Stimulated activated naive CD8-positive, alpha-beta T cell treated with anti-CD3 and anti-CD28 coated beads, Interleukin-15, amount 100 ng/mL, for 72 hours (primary cell): ENCODE measurements around the gene PHF12.

ENCODE experiments used
- ATAC-seq: fragments of 150-1000 bp; cut with Tn5 transposase; 2 replicates; pipeline ENCODE4 v1.10.0; 2021; ENCODE audit warnings: mild to moderate bottlenecking, moderate library complexity
- DNase-seq, 2 donors: peaks; one replicate each; pipeline ENCODE4 v3.0.0; 2021 to 2022
- H3K27ac Mint-ChIP-seq, 2 donors: one replicate each; pipeline ENCODE4 v1.8.0; 2022; ENCODE audit warnings: mild to moderate bottlenecking in 2 of 2, mixed read lengths in 2 of 2, moderate library complexity in 2 of 2
- H3K27me3 Mint-ChIP-seq: one replicate; pipeline ENCODE4 v1.8.0; 2022; ENCODE audit warnings: mixed read lengths
- H3K4me1 Mint-ChIP-seq: one replicate; pipeline ENCODE4 v1.8.0; 2022; ENCODE audit warnings: mild to moderate bottlenecking, mixed read lengths
- H3K4me3 Mint-ChIP-seq, 2 donors: one replicate each; pipeline ENCODE4 v1.8.0; 2022; ENCODE audit warnings: mild to moderate bottlenecking in 2 of 2, mixed read lengths in 2 of 2, moderate library complexity in 1 of 2
- H3K9me3 Mint-ChIP-seq, 2 donors: one replicate each; pipeline ENCODE4 v1.8.0; 2022; ENCODE audit warnings: mixed read lengths in 2 of 2

PHF12 gene

GRCh38 chr17:28951428-28951990, at the start of gene PHF12:
Gene PHF12, minus strand, starts transcription at chr17:28951518. Its CDS starts 558 bp downstream, at chr17:28950960.
- Mint-ChIP-seq H3K9me3 (no peaks in the 10 kb centered on the region), H3K4me3 (peak within 1 kb of the TSS; percentile 99), H3K27ac (peak within 1 kb of the TSS; percentile 93 to 96), H3K27me3 (no peaks in the 10 kb centered on the region), H3K4me1 (peaks cover 21% of the 10 kb centered on the region)
- peak; percentile 99 to 100 for DNase-seq
- peak; percentile 81 for ATAC-seq

DNA sequence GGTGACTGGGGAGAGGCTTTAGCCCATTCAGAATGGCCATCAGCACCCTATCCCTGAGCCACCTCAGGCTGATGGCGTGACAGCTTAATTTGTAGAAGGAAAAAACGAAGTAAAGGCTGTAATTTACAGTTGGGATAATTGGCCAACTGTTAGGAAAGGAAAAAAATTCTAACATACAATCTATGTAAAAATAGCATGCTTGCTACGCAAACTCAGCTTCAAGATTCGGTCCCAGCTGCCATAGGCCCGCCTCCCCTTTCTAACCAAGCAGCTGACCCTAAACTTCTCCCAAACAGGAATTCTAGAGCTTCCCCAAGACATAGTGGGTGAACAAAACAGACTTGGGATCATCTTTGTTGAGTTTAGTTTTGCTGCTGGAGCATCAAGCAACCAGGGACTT, 49.7 kb upstream of the PHF12 start:
- Mint-ChIP-seq H3K9me3 (no peaks in the 10 kb centered on the region), H3K27me3 (peaks cover 70% of the 10 kb centered on the region), H3K4me1 (no peaks in the 10 kb centered on the region), H3K27ac (no peak overlapping the region), H3K4me3 (no peak overlapping the region)
- no peak for ATAC-seq
- DNase-seq, result no peak

- Mint-ChIP-seq H3K4me3 (no peak overlapping the region), H3K9me3 (no peaks in the 10 kb centered on the region), H3K4me1 (no peaks in the 10 kb centered on the region), H3K27me3 (peaks cover 54% of the 10 kb centered on the region), H3K27ac (no peak overlapping the region)
- ATAC-seq, result no peak
- DNase-seq, result no peak
These were observed 47.9 kb upstream of the PHF12 start for GRCh38 chr17:28999206-28999605.

DNA sequence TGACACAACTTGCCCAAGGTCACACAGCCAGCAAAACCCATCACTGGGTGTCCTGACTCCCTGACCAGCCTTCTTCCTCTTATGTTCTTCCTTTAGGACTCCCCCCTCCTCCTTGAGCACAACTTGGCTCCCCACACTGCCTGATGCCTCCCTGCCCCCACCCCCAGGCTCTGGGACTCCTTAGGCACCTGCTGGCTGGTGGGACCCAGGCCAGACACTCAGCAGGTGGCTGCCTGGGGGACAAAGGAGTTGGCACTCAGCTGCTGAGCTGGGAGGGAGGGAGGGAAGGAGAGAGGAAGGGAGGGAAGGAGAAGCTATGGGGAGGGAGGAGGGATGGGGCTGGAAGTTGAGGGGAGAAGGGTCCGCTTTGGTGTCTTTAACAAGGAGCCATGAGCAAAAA, 46.5 kb upstream of the PHF12 start:
- Mint-ChIP-seq H3K4me1 (no peaks in the 10 kb centered on the region), H3K27me3 (peaks cover 40% of the 10 kb centered on the region), H3K9me3 (no peaks in the 10 kb centered on the region), H3K27ac (no peak overlapping the region), H3K4me3 (no peak overlapping the region)
- DNase-seq, result no peak
- ATAC-seq, result no peak

DNA sequence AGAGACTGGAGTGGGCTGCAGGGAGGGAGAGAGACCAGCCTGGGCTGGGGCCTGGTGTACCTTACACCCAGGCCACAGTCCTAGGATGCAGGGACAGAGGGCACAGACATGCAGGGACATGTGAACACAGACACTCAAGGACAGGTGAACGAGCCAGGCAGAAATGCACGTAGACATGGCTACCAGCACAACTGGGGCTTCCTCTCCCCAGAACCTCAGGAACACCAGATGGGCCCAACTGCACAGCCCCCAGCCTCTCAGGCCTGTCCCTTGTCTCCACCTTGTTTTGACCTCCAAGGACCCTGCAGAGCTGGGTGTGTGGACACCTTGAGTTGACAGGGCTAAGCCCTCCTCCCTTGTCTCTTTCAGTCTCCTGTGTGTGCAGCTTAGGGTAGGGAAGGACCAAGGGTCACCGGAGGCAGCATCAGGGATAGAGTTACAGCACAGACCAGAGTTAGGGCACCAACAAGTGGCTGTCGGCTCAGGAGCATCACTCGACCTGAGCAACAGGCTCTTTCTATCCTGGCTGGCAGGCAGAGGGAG, 45.3 kb upstream of the PHF12 start:
- Mint-ChIP-seq H3K4me1 (no peaks in the 10 kb centered on the region), H3K27me3 (peaks cover 31% of the 10 kb centered on the region), H3K27ac (peak overlapping the region in 1 of 2 donors; percentile 84), H3K4me3 (no peak overlapping the region), H3K9me3 (no peaks in the 10 kb centered on the region)
- ATAC-seq, result no peak
- DNase-seq, result no peak

DNA sequence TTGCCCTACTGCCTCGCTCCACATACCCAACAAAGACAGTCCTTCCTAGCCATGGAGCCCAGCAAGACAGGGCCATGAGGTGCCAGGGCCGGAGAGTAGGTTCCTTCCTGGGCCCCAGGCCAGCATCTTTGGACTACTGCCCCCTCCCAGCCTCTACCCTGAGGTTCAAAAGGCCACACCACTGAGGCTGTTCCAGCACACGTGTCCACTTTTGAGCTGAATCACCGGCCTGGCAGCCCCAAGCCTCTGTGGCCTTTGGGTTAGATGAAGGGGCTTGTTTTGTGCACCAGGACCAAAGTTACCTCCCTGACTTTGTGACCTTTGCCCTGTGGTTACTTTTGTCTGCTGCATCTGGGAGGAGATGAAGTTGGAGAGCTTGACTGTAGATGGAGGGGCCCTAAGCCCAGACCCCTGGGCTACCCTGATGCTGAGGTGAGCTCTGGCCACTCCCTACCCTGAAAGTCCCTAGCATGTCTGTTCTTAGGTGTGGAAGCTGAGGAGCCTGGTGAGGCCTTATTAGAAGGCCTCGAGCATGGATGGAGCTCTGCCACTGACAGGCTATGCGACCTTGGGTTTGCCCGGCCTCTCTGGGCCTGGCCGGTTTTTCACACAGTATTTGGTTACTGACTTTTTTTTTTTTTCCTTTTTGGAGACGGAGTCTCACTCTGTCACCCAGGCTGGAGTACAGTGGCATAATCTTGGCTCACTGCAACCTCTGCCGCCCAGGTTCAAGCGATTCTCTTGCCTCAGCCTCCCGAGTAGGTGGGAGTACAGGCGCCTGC, 42.5 kb upstream of the PHF12 start:
- H3K4me3 Mint-ChIP-seq, result no peak overlapping the region
- peaks cover 28% of the 10 kb centered on the region for H3K27me3 Mint-ChIP-seq
- H3K27ac Mint-ChIP-seq, result no peak overlapping the region
- no peak for ATAC-seq
- H3K4me1 Mint-ChIP-seq, result no peaks in the 10 kb centered on the region
- no peak for DNase-seq
- H3K9me3 Mint-ChIP-seq, result no peaks in the 10 kb centered on the region

DNA sequence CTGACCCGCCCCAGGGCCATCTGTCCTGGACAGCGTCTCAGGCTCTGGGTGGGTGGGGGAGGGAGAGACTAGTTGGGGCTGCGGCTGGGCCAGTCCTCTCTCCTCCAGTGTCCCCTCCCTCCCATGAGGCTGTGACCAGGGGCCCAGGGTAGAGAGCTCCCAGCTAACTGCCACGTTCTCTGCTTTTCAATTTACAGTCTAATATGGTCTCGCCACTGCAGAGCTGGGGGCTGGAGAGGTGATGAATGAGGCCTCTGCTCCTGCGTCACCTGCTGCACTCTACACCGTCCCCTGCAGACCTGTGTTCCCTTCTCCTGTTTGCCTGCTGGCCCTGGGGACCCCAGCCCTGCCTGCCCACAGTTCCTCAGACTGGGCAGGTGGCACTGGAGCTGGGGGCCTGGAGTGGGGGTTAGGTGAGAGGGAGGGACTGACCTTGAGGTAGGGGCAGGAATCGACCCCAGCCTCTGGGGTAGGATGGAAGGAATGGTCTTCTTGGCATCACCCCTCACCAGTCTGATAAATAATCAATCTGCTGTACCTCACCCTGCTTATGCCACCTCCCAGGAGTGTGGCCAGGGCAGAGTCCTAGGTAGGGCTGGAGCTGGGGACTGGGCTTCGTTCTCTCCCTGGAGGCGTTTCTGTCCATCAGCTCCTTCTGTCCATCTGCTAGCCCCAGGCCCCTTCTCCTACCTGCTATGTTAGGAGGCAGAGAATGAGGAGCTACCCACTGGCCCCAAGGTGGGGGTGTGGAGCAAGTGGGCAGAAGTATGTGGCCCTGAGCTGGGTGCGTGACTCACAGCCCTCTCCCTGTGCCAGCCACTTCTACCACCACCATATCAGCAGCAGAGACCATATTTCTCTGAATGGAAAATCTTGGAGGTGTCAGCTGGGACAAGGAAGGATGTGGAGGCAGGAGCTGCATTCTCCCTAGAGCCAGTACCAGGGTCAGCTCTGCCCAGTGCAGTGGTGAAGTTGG, 41.6 kb upstream of the PHF12 start:
- Mint-ChIP-seq H3K4me1 (no peaks in the 10 kb centered on the region), H3K27me3 (peaks cover 23% of the 10 kb centered on the region), H3K27ac (no peak overlapping the region), H3K4me3 (no peak overlapping the region), H3K9me3 (no peaks in the 10 kb centered on the region)
- DNase-seq (no peak), ATAC-seq (peak; percentile 32)

- Mint-ChIP-seq H3K4me3 (no peak overlapping the region), H3K4me1 (no peaks in the 10 kb centered on the region)
These were observed 40.9 kb upstream of the PHF12 start for GRCh38 chr17:28992185-28992584.

GRCh38 chr17:28991779-28992178, 40.5 kb upstream of the PHF12 start:
- Mint-ChIP-seq H3K9me3 (no peaks in the 10 kb centered on the region), H3K4me1 (no peaks in the 10 kb centered on the region), H3K27me3 (peaks cover 11% of the 10 kb centered on the region), H3K27ac (peak overlapping the region in 1 of 2 donors; percentile 82), H3K4me3 (no peak overlapping the region)
- ATAC-seq, result no peak
- DNase-seq, result no peak

More at GRCh38 chr17:28992185-28992584, 40.9 kb upstream of the PHF12 start:
- H3K27me3 Mint-ChIP-seq, result peaks cover 15% of the 10 kb centered on the region
- H3K27ac Mint-ChIP-seq, result peak overlapping the region in 1 of 2 donors; percentile 42
- ATAC-seq (peak; percentile 13), DNase-seq (no peak)
- no peaks in the 10 kb centered on the region for H3K9me3 Mint-ChIP-seq

DNA sequence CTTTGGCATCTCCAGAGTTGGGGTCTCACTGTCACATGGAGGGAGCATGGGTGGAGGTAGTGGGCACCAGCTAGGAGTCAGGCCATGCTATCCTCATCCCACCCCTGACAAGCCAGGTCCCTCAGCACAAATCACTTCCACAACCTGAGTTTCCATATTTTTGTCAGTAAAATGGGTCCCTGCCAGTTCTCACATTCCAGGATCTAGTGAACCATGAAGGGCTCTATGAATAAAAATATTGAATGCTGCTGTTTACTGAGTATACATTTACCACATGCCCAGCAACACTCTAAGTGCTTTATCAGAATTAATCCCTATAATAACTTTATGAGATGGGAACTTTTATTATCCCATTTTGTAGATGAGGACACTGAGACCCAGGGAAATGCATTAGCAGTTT, 37.7 kb upstream of the PHF12 start:
- peak overlapping the region in 1 of 2 donors; percentile 84 for H3K27ac Mint-ChIP-seq
- no peak for ATAC-seq

DNA sequence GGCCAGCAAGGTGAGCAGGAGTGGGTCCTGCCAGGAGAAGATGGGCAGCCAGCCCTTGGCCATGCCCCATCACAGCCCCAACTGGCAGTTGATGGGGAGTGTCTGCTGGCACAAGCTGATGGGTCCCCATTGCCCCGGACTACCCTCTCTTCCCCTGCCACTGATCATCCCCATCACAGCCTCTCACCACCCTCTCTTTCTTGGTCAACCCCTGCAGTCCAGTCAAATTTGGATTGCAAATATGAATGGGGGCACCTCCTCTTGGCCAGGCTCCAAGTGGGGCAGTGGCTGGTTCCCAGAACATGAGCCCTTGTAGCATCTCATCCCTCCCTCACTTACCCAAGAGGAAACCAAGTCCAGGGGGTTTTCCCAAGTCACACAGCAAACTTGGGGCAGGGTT, 37.2 kb upstream of the PHF12 start:
- H3K9me3 Mint-ChIP-seq, result no peaks in the 10 kb centered on the region
- peak overlapping the region in 1 of 2 donors; percentile 84 for H3K27ac Mint-ChIP-seq
- peaks cover 7% of the 10 kb centered on the region for H3K4me1 Mint-ChIP-seq
- H3K27me3 Mint-ChIP-seq, result peaks cover 8% of the 10 kb centered on the region
- no peak overlapping the region for H3K4me3 Mint-ChIP-seq
- DNase-seq (no peak), ATAC-seq (no peak)

More for the DNA sequence above, 37.7 kb upstream of the PHF12 start:
- Mint-ChIP-seq H3K4me1 (peaks cover 1% of the 10 kb centered on the region), H3K9me3 (no peaks in the 10 kb centered on the region), H3K4me3 (no peak overlapping the region), H3K27me3 (peaks cover 8% of the 10 kb centered on the region)
- no peak for DNase-seq

DNA sequence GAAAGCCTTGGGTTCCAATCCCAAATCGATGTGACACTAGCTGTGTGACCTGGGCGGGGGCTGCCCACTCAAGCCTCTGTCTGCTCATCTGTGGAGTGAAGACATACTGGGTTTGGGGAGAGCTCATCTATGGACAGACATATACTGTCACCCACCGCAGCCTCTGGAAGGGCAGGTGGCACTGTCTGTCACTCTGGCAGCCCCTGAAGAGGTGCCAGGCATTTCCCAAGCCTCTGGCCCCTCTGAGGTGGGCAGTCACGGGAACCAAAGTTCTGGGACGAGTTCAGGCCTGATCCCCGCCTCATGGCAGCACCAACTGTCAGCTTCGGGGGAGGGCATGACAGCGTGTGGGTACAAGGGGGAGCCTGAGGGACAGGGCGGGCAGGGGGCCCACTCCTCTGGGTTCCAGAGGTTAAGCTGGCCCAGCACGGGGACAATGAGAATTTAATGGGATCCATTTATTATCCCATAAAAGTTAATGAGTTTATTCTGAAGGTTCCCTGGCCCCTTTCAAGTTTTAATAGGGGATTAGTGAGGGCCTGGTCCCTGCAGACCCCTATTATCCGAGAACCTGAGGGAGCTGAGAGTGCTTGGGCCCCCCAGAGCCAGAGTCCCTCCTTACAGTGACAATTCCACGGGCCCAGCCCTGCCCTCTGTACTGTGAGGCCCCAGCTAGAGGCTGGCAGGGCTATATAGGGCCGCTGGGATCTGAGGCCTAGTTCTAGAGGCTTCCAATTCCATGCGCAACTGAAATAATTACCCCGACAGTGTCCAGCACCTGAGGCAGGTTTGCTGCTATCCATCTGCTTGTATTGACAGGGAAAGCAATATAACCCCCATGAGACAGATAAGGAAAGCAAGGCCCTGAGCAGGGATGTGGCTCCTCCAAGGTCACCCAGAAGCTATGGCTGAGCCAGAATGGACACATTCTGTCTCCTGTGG, 35.7 kb upstream of the PHF12 start:
- DNase-seq, result no peak
- H3K27me3 Mint-ChIP-seq, result peaks cover 8% of the 10 kb centered on the region
- no peak for ATAC-seq
- no peak overlapping the region for H3K27ac Mint-ChIP-seq
- H3K9me3 Mint-ChIP-seq, result no peaks in the 10 kb centered on the region
- H3K4me1 Mint-ChIP-seq, result peaks cover 22% of the 10 kb centered on the region
- H3K4me3 Mint-ChIP-seq, result no peak overlapping the region

DNA sequence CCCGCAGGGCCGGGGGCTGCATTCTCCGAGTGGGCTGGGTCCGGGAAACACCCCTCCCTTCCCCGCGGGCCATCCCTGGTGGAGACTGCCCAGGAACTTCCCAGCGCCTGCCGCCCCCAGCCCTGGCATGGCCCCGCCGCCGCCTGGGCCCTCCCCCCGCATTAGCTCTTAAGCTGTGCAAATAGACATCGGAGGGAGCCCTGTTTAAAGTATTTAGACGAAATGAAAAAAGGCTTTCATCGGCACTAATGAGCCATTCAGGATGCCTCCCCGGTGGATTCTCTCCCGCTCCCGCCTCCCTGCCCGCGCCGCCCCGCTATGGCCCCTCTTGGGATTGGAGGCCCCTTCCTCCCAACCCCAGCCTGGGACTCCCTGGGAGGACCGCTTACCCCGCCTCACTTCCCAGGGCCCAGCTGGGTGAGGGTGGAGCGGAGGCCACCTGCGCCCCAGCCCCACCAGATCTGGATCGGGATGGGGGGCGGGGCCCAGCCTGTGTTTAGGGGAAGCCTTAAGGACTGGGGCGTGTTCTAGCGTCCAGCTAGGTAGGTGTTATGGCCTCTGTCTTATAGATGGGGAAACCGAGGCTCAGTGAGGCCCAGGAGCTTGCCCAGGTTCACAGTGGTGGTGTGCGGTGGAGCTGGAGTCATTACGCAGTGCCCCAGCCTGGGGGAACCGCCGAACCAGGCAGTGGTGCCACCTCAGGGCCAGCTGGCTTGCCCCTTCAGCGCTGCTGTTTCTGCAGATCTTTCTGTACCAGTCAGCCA, 34.8 kb upstream of the PHF12 start:
- Mint-ChIP-seq H3K9me3 (no peaks in the 10 kb centered on the region), H3K4me1 (peaks cover 30% of the 10 kb centered on the region), H3K27me3 (no peaks in the 10 kb centered on the region), H3K27ac (no peak overlapping the region), H3K4me3 (no peak overlapping the region)
- ATAC-seq (no peak), DNase-seq (no peak)
